ENCODE measurements around the gene HSPA9.

Gene HSPA9

GRCh38 chr5:138602371-138603000 is 27.3 kb upstream of the HSPA9 start:
- no peak for DNase-seq (ENCODE audit: low read depth)
- no peak overlapping the region for H3K4me3 ChIP-seq (ENCODE audit: low read length)
- TF ChIP-seq CTCF (conservative IDR thresholded peaks at IDR 0.05; ENCODE audit: low read length): no peak

- DNase-seq (ENCODE audit: low read depth): peak; percentile 70
These were observed 26.2 kb upstream of the HSPA9 start for GRCh38 chr5:138601444-138601843.

GRCh38 chr5:138600446-138600845 is 25.2 kb upstream of the HSPA9 start:
- H3K4me3 ChIP-seq (ENCODE audit: low read length): no peak overlapping the region
- no peak for DNase-seq (ENCODE audit: low read depth)
- TF ChIP-seq CTCF (conservative IDR thresholded peaks at IDR 0.05; ENCODE audit: low read length): no peak

More at GRCh38 chr5:138601444-138601843, 26.2 kb upstream of the HSPA9 start:
- no peak for TF ChIP-seq CTCF (conservative IDR thresholded peaks at IDR 0.05; ENCODE audit: low read length)
- no peak overlapping the region for H3K4me3 ChIP-seq (ENCODE audit: low read length)

DNA sequence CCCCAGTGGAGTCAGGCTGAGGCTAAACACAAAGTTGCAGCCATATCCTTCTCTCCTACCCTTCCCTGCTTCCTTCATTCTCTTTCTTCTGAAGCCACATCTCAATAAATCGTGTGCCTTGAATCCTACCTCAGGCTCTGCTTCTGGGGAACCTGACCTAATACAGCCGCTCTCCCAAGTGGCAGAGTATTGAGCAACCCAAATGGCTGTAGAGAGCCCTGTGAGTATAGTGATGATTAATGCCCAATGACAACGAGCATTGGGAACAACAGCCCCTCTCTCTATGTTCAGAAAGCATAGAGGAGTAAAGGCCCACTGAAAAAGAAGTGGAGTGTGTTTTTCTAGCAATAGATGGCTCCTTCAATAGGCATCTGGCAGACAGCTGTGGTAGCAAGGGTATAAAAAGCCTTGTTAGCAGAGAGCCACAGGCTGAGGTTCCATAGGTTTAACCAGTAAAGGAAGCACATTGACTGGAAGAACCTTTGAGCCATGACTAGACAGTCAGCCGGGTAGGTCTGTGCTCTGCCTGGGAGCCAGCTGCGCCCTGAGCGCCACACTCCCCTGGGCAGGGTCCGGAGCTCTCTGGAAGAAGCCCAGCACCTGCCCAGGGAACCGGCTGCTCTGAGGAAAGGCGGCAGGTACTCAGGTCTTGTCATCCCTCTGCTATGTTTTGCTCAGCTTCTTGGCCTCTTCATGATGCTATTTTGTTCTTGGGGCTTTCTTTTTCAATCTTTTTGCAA is 22.6 kb upstream of the HSPA9 start:
- DNase-seq (ENCODE audit: low read depth): no peak
- no peak for TF ChIP-seq CTCF (conservative IDR thresholded peaks at IDR 0.05; ENCODE audit: low read length)
- H3K4me3 ChIP-seq (ENCODE audit: low read length): no peak overlapping the region

GRCh38 chr5:138596105-138596881 is 21.1 kb upstream of the HSPA9 start:
- no peak for TF ChIP-seq CTCF (conservative IDR thresholded peaks at IDR 0.05; ENCODE audit: low read length)
- no peak overlapping the region for H3K4me3 ChIP-seq (ENCODE audit: low read length)
- no peak for DNase-seq (ENCODE audit: low read depth)

- TF ChIP-seq CTCF (conservative IDR thresholded peaks at IDR 0.05; ENCODE audit: low read length): no peak
- DNase-seq (ENCODE audit: low read depth): no peak
- H3K4me3 ChIP-seq (ENCODE audit: low read length): no peak overlapping the region
These were observed 20.1 kb upstream of the HSPA9 start for GRCh38 chr5:138595180-138595795.
